OCI-LY1 (cell line): ENCODE results near the gene ADAMTS20.

Experiments
- H2AFZ ChIP-seq: fragments of 200-600 bp; sonication (generic), shearing (Covaris generic); 2 replicates; pipeline ENCODE4 v1.6.0; 2014; ENCODE audit warnings: antibody characterized with exemption, mild to moderate bottlenecking, low read length
- H3F3A ChIP-seq: fragments of 200-600 bp; sonication (generic), shearing (Covaris generic); 2 replicates; pipeline ENCODE4 v1.6.0; 2014; ENCODE audit warnings: mild to moderate bottlenecking, antibody characterized with exemption, low read length, moderate library complexity; ENCODE audit not compliant: insufficient read depth
- H3K27ac ChIP-seq: fragments of 200-600 bp; sonication (generic); 2 replicates; pipeline ENCODE4 v1.5.1; 2014; ENCODE audit warnings: low read length, mixed run types, mild to moderate bottlenecking, low read depth; ENCODE audit not compliant: poor library complexity, severe bottlenecking
- H3K27me3 ChIP-seq: fragments of 200-600 bp; sonication (generic); 2 replicates; pipeline ENCODE4 v1.6.0; 2014; ENCODE audit warnings: antibody characterized with exemption, mild to moderate bottlenecking, low read length, moderate library complexity; ENCODE audit not compliant: insufficient read depth
- H3K36me3 ChIP-seq: fragments of 200-600 bp; sonication (generic); 2 replicates; pipeline ENCODE4 v1.6.1; 2014; ENCODE audit warnings: mild to moderate bottlenecking, antibody characterized with exemption, low read length, moderate library complexity, mixed read lengths; ENCODE audit not compliant: insufficient read depth
- H3K4me1 ChIP-seq: fragments of 200-600 bp; sonication (generic); 2 replicates; pipeline ENCODE4 v1.5.1; 2014; ENCODE audit warnings: mild to moderate bottlenecking, low read length, moderate library complexity; ENCODE audit not compliant: insufficient read depth, severe bottlenecking
- H3K4me2 ChIP-seq: fragments of 200-600 bp; sonication (generic), shearing (Covaris generic); 2 replicates; pipeline ENCODE4 v1.6.1; 2014; ENCODE audit warnings: low read length
- H3K4me3 ChIP-seq: fragments of 200-600 bp; sonication (generic); 2 replicates; pipeline ENCODE4 v1.5.1; 2014; ENCODE audit warnings: low read length, low read depth, mild to moderate bottlenecking, mixed read lengths; ENCODE audit not compliant: poor library complexity, severe bottlenecking
- H3K79me2 ChIP-seq: fragments of 200-600 bp; shearing (Covaris generic); 2 replicates; pipeline ENCODE4 v1.6.1; 2016; ENCODE audit warnings: mixed run types, low read length, mixed read lengths; ENCODE audit not compliant: insufficient read depth
- H3K9ac ChIP-seq: fragments of 200-600 bp; sonication (generic), shearing (Covaris generic); 2 replicates; pipeline ENCODE4 v1.6.1; 2014; ENCODE audit warnings: mild to moderate bottlenecking, low read length, mixed read lengths
- H3K9me2 ChIP-seq: fragments of 200-600 bp; sonication (generic), shearing (Covaris generic); 2 replicates; pipeline ENCODE4 v1.6.1; 2014; ENCODE audit warnings: low read depth, mild to moderate bottlenecking, low read length, mixed read lengths
- H3K9me3 ChIP-seq: fragments of 200-600 bp; shearing (Covaris generic); 2 replicates; pipeline ENCODE4 v1.6.1; 2014; ENCODE audit warnings: low read length, mixed read lengths
- H4K20me1 ChIP-seq: fragments of 200-600 bp; sonication (generic), shearing (Covaris generic); 2 replicates; pipeline ENCODE4 v1.6.0; 2016; ENCODE audit warnings: mild to moderate bottlenecking, low read length; ENCODE audit not compliant: insufficient read depth
- EZH2 ChIP-seq: fragments of 200-600 bp; sonication (generic), shearing (Covaris generic); IDR thresholded peaks from 2 replicates; pipeline ENCODE4 v1.8.0; 2017; ENCODE audit warnings: borderline replicate concordance, mixed run types, mild to moderate bottlenecking, antibody characterized with exemption, low read length, moderate library complexity, mixed read lengths
- TF ChIP-seq, protein P1 (sequence below): fragments of 200-600 bp; sonication (generic), shearing (Covaris generic); IDR thresholded peaks from 2 replicates; pipeline ENCODE4 v1.5.1; 2017; ENCODE audit warnings: mild to moderate bottlenecking, antibody characterized with exemption, low read length, moderate library complexity, mixed read lengths

ADAMTS20 gene

DNA sequence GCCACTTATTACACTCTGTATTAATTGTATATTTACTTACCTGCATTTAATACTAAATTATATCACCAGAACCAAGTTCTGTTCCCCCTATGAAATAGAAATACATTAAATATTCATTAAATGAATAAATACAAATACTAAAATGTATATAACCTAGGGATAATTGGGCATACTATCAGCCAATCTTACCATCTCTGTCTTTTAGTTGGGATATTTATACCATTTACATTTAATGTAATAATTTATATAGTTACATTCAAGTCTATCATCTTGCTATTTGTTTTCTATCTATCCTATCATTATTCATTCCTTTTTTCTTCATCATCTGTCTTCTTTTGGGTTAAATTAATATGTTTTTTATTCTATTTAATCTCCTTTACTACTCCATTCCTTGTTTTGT lies 4.1 kb upstream of the ADAMTS20 start:
- Histone ChIP-seq H3K4me2 (no peak overlapping the region), H3K9me2 (no peaks in the 10 kb centered on the region), H3K4me1 (no peaks in the 10 kb centered on the region), H3F3A (no peaks in the 10 kb centered on the region), H4K20me1 (no peaks in the 10 kb centered on the region), H3K9ac (no peak overlapping the region), H3K27ac (no peak overlapping the region), H3K79me2 (no peaks in the 10 kb centered on the region), H3K27me3 (no peaks in the 10 kb centered on the region), H2AFZ (no peak overlapping the region), H3K9me3 (peaks cover 7% of the 10 kb centered on the region; the same call in 1 of the 2 replicates), H3K36me3 (no peaks in the 10 kb centered on the region), H3K4me3 (no peak overlapping the region)
- TF ChIP-seq, protein P1, sequence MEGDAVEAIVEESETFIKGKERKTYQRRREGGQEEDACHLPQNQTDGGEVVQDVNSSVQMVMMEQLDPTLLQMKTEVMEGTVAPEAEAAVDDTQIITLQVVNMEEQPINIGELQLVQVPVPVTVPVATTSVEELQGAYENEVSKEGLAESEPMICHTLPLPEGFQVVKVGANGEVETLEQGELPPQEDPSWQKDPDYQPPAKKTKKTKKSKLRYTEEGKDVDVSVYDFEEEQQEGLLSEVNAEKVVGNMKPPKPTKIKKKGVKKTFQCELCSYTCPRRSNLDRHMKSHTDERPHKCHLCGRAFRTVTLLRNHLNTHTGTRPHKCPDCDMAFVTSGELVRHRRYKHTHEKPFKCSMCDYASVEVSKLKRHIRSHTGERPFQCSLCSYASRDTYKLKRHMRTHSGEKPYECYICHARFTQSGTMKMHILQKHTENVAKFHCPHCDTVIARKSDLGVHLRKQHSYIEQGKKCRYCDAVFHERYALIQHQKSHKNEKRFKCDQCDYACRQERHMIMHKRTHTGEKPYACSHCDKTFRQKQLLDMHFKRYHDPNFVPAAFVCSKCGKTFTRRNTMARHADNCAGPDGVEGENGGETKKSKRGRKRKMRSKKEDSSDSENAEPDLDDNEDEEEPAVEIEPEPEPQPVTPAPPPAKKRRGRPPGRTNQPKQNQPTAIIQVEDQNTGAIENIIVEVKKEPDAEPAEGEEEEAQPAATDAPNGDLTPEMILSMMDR: no peak

DNA sequence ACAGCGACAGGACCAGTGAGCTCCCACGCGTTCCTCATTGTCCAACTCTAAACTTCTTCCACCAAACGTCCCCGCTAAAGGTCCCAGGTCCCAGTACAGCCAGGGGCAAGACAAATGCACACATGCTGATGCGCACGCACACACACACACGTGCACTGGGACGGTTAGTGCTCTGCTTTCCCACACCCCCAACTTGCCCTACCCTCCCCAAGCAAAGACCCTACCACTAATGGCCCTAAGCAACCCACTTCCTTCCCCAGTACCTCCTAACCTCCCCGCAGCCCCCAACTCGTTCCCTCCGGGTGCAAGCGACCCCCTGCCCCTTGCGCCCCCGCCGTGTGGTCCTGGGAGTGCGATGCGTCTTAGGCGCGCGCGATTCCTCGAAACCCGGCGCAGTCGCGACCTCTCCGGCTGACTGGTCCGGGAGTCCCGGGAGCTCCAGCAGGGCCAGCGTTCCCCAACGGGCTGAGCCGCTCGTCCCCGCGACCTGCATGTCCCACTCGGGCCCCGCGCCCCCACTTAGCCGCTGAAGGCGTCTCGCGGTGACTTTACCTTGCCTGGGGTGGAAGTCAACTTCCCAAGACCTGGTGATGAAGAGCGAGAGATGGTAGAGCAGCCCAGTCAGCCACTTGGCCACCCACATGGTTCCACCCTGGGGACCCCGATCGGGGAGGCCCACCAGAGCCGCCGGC lies 578 bp downstream of the ADAMTS20 start:
- Histone ChIP-seq H3K79me2 (no peaks in the 10 kb centered on the region), H4K20me1 (no peaks in the 10 kb centered on the region), H3F3A (no peaks in the 10 kb centered on the region), H3K27me3 (no peaks in the 10 kb centered on the region), H3K9me2 (no peaks in the 10 kb centered on the region), H3K4me1 (no peaks in the 10 kb centered on the region), H3K9me3 (peaks cover 7% of the 10 kb centered on the region; the same call in 1 of the 2 replicates), H3K27ac (no peak overlapping the region), H3K4me3 (no peak overlapping the region), H3K9ac (no peak overlapping the region), H3K4me2 (no peak overlapping the region), H2AFZ (no peak overlapping the region), H3K36me3 (no peaks in the 10 kb centered on the region)
- TF ChIP-seq EZH2: no peak
- TF ChIP-seq, protein P1: no peak

DNA sequence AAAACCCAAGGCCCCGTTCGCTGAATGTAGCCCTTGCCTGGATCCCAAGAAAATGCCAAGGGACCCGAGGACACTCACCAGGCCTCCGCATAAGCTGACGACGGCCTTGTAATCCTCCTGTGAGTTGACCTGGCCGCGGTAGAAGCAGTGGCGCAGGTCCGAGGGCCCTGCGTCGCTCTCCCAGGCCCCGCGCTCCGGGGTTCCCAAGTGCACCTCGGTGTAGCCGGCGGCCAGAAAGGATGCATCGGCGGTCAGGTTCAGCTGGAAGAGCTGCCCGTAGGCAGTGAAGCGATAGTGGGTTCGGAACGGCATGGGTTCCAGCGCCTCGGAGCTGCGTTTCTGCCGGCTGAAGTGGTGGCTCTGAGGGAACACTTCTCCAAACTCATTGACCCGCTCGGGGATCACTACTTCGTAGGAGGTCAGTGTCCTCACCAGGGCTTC lies 1.2 kb downstream of the ADAMTS20 start:
- Histone ChIP-seq H2AFZ (no peak overlapping the region), H3K4me1 (no peaks in the 10 kb centered on the region), H3K27ac (no peak overlapping the region), H3K27me3 (no peaks in the 10 kb centered on the region), H3K9ac (no peak overlapping the region), H3K79me2 (no peaks in the 10 kb centered on the region), H3K36me3 (no peaks in the 10 kb centered on the region), H3K4me2 (no peak overlapping the region), H3K9me3 (peaks cover 7% of the 10 kb centered on the region; the same call in 1 of the 2 replicates), H3K4me3 (no peak overlapping the region), H3K9me2 (no peaks in the 10 kb centered on the region), H4K20me1 (no peaks in the 10 kb centered on the region), H3F3A (no peaks in the 10 kb centered on the region)
- TF ChIP-seq, protein P1: no peak
- no peak for TF ChIP-seq EZH2
